Measurements from ENCODE around the gene TBC1D8B.
A peak's percentile ranks its signal among the peaks of the same experiment; 100 is the strongest.

Gene TBC1D8B

DNA sequence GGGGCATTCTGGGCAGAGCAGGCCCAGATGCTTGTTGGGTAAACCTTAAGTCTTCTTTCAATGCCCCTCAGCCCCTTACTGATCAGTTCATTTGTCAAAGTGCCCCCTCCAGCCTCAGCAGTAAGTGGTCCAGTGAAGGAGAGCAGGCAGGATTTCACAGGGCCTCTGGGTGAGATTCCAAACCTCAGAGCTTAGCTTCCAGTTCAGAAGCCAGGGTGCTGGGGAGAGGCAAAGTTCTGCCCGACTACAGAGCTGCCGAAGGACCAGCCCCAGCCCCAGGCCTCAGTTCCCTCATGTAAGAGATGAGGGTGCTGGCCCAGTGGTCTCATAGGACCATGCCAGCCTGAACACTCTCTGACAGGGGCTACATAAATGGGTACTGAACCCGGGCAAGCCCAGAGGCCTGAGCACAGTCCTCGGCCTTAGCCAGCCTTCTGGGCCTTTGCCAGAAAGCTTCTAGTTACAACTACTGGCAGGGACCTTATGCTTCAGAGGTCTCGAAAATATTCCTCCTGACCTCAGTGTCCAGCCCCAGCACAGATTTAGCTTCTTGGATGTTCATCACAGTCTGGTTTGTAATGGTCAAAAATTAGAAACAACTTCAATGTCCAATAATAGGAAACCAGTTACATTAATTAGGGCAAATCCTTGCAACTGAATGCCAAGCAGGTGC lies 101.5 kb downstream of the TBC1D8B start:
- no peak overlapping the region for H3K4me3 ChIP-seq (replicated peaks in 1 of 2; ENCODE audit: low read depth in 2 of 2, low read length in 2 of 2)
- no peak for DNase-seq (ENCODE audit: low read depth in 2 of 2)
- TF ChIP-seq, protein P1, sequence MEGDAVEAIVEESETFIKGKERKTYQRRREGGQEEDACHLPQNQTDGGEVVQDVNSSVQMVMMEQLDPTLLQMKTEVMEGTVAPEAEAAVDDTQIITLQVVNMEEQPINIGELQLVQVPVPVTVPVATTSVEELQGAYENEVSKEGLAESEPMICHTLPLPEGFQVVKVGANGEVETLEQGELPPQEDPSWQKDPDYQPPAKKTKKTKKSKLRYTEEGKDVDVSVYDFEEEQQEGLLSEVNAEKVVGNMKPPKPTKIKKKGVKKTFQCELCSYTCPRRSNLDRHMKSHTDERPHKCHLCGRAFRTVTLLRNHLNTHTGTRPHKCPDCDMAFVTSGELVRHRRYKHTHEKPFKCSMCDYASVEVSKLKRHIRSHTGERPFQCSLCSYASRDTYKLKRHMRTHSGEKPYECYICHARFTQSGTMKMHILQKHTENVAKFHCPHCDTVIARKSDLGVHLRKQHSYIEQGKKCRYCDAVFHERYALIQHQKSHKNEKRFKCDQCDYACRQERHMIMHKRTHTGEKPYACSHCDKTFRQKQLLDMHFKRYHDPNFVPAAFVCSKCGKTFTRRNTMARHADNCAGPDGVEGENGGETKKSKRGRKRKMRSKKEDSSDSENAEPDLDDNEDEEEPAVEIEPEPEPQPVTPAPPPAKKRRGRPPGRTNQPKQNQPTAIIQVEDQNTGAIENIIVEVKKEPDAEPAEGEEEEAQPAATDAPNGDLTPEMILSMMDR (IDR thresholded peaks at IDR 0.05; ENCODE audit: low read depth, low read length): no peak

DNA sequence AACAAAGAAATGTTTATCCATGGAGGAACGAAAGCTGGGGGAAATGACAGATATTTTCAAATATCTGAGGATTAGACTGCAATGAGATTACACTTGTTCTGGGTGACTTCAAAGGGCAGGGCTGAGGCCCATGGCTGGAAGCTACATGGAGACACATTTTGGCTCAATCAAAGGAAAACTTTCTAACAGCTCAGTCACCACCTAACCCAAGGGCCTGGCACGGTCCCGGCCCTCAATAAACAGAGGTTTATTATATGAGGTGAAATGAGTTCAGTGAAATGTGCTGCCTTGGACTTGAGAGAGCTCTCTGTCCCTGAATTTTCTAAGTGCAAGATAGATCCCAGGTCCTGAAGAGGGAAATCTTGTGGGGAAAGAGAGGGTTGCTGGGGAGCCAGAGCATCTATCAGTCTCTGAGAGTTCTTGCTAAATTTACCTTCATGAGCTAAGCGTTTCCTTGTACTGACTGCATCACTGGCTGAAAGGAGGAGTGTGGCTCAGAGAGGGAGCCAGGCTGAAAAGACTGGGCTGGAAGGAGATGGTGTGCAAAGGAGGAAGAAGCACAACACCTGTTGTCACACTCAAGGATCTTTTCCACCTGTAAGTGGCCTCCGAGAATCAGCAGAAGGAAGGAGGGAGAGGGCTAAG lies 102.7 kb downstream of the TBC1D8B start:
- TF ChIP-seq, protein P1 (IDR thresholded peaks at IDR 0.05; ENCODE audit: low read depth, low read length): no peak
- no peak overlapping the region for H3K4me3 ChIP-seq (replicated peaks in 1 of 2; ENCODE audit: low read depth in 2 of 2, low read length in 2 of 2)
- no peak for DNase-seq (ENCODE audit: low read depth in 2 of 2)

DNA sequence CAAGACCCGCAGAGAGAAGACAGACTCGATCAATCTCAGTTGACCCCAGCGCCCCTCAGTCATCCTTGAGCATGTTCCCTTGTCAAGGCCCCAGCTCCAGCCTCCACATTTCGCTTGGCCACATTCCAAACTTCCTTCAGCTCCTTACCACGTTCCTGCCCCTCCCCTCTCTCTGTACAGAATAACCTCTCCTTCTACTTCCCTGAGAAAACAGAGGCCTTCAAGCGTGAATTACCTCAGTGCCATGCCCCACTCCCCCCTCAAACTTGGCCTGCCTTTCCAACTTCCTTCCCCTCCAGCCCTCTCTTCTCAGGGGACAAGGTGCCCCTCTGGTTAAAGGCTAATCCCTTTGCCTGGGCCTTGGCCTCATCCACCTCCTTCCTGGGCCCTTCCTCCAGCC lies 103.9 kb downstream of the TBC1D8B start:
- TF ChIP-seq, protein P1 (IDR thresholded peaks at IDR 0.05; ENCODE audit: low read depth, low read length): no peak
- H3K4me3 ChIP-seq (replicated peaks in 1 of 2; ENCODE audit: low read depth in 2 of 2, low read length in 2 of 2): no peak overlapping the region
- no peak for DNase-seq (ENCODE audit: low read depth in 2 of 2)

DNA sequence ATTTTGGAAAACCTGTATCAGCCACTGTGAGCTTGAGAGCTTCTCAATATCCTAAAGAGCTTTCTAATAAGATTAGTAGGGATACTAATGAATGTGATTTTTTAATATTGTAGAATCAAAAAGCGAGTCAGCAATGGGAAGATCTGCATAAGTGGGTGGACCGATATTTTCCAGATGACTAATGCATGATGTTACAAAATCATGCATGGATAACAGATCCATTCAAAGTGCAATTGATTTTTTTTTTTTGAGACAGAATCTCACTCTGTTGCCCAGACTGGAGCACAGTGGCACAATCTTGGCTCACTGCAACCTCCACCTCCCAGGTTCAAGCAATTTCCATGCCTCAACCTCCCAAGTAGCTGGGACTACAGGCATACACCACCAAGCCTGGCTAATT lies 110.4 kb downstream of the TBC1D8B start:
- TF ChIP-seq, protein P1 (IDR thresholded peaks at IDR 0.05; ENCODE audit: low read depth, low read length): no peak
- DNase-seq (ENCODE audit: low read depth in 2 of 2): peak; percentile 34 to 40
- no peak overlapping the region for H3K4me3 ChIP-seq (replicated peaks in 1 of 2; ENCODE audit: low read depth in 2 of 2, low read length in 2 of 2)

DNA sequence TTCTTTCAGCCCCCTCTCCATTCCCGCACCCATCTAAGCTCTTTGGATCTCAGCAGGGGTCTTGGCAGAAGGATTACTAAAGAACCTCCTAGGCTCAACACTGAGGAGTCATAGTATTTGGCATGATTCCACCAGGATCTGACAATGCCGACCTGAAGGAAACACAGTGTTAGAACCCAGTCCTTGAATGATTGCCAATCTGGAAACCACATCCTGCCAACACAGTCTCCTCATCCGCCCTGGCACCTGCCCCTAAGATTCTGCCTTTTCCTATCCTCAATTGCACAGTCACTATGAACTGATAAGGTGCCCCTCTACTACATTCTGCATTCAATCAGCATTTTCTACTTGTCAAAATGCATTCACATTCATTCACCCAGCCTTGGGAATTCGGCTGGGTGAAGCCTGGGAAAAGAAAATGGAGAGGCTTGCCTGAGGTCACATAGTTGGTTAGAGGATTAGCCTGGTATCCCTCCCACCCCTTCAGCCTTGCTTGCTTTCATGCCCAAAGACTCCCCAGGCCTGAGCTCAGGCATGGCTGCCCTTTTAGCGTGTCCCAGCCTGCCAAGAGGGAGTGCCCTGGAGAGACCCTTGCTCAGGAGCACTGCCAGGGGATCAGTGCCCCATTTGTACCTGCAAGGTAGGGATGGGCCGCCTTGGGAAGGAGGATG lies 115.5 kb downstream of the TBC1D8B start:
- H3K4me3 ChIP-seq (replicated peaks in 1 of 2; ENCODE audit: low read depth in 2 of 2, low read length in 2 of 2): no peak overlapping the region
- peak; percentile 76 to 79 for DNase-seq (ENCODE audit: low read depth in 2 of 2)
- TF ChIP-seq, protein P1 (IDR thresholded peaks at IDR 0.05; ENCODE audit: low read depth, low read length): no peak

DNA sequence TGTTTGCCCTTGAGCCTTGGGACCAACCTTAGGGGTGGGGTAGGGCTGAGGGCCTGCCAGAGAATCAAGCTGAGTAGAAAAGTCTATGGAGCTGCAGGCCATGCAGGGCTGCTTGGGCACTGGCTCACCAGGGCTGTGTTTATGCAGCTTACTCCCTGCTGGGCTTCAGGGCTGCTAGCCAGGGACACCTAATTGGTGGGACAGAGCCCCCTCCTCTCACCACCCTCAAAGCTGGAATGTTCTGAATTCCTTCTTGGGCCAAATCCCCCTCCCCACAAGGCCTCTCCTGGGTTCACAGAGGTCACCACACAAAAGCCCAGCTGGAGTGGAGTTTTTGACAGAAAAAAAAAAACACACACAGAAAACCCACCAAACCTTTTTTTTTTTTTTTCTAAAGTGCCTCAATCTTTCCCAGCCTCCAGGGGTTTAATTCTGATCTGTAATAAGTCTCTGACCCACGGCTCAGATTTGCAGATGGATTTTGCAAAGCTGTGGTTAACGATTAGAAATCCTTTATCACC lies 117.5 kb downstream of the TBC1D8B start, which contains the start of gene CLDN2:
TSS of gene CLDN2 (plus strand) at position 471 of the 521 bp plus-strand sequence. CDS start 7,827 bp downstream, outside the sequence.
- DNase-seq (ENCODE audit: low read depth in 2 of 2): no peak
- TF ChIP-seq, protein P1 (IDR thresholded peaks at IDR 0.05; ENCODE audit: low read depth, low read length): no peak

More for the DNA sequence above, 117.5 kb downstream of the TBC1D8B start, which contains the start of gene CLDN2:
- no peak within 1 kb of the TSS for H3K4me3 ChIP-seq (replicated peaks in 1 of 2; ENCODE audit: low read depth in 2 of 2, low read length in 2 of 2)
